ENCODE measurements around the gene DOK6.

The DOK6 gene

DNA sequence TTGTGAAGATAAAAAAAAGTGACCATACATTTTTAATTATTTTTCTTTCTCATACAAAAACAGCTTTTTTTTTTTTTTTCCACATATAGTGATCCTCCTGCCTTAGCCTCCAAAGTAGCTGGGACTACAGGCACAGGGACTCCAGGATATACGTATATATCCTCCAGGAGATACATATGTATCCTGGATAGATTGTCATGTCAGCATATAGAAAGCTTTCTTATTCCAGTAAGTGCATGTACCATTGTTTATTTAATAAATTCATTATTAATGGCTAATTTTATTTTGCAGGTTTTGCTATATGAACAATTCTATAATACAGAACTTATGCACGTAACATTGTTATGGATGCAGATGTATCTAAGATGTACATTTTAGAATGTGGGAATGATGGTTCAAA lies 138.7 kb downstream of the DOK6 start:
- no peak for DNase-seq (ENCODE audit: low spot score)

DNA sequence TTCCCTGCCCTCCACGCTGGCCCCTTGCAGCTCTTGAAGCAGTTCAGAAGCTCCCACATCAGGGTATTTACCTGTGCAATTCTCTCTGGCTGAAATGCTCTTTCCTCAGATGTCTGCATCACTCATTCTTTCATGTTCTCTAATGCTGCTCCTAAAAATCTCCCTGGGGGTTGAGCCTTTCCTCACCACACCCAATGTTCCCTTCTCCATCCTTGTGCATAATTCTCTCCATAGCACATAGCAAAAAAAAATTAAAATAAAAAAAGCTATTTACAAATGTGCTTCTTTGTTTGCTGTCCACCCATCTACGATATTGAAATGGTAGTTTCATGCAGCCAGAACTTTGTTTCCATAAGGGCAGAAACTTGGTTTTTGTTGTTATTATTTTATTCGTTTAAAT lies 155.5 kb downstream of the DOK6 start:
- DNase-seq (ENCODE audit: low spot score): no peak

DNA sequence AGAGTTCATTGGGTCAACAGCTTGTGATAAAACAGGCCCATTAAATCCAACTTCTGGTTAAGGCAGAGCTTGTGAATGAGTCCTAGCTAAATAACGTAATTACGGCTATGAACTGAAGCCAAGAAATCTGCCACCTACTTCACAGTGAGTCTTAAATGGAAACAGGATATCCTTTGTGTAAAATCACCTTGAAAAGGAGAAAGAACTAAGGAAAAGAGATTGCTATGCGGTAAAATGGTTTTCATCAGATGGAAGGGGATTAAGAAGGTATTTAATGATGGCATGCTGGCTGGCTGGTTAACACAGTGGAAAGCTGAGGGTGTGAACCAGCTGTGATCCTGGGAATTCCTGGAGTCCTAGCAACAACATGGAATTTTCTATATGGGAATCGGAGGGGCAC lies 156.6 kb downstream of the DOK6 start:
- no peak for DNase-seq (ENCODE audit: low spot score)

DNA sequence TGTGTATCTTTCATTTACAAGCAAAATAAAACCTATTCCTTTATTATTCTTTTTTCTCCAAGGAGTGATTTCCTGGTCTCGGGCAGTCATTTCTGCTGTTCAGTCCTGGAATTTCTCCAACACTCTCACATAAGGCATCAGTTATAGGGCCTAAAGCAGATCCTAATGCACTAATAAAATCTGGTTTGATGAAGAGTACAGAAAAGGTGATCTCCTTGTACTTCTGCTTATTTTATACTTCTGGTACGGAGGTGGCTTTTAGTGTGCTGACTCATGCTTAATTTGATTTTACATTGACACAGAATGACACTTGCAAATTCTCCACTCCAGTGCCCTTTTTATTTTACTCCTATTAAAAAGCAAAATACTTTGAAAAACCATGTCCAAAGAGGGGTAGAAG lies 157.4 kb downstream of the DOK6 start:
- DNase-seq (ENCODE audit: low spot score): no peak

DNA sequence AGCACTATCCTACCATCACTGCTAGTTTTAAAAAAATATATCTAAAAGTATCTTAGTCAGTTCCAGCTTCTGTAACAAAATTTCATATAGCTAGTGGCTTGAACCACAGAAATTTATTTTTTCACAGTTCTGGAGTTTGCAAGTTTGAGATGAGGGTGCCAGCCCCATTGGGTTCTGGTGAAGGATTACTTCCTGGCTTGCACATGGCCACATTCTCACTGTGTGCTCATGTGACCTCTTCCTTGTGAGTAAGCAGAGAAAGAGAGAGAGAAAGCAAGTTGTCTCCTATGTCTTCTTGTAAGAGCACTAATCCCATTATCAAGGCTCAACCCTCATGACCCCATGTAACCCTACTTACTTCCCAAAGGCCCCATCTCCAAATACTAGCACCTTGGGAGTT lies 158.9 kb downstream of the DOK6 start:
- no peak for DNase-seq (ENCODE audit: low spot score)

DNA sequence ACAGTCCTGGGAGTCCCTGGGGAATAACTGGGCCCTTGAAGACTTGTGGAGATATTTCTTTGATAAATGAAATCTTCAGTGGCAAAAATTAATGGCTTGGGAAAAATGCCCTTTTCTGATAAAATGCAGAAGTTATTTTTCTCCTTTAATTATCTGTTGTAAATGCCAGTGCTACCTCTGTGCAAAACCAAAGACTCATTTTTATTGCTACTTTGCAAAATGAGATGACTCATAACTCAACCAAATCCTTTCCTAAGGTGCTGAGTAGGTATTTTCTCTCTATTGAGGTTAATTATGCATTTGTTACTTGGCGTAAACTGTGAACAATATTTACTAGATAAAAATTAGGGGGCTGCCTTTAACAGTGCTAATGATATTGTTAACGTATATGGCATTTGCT lies 163.9 kb downstream of the DOK6 start:
- DNase-seq (ENCODE audit: low spot score): no peak

DNA sequence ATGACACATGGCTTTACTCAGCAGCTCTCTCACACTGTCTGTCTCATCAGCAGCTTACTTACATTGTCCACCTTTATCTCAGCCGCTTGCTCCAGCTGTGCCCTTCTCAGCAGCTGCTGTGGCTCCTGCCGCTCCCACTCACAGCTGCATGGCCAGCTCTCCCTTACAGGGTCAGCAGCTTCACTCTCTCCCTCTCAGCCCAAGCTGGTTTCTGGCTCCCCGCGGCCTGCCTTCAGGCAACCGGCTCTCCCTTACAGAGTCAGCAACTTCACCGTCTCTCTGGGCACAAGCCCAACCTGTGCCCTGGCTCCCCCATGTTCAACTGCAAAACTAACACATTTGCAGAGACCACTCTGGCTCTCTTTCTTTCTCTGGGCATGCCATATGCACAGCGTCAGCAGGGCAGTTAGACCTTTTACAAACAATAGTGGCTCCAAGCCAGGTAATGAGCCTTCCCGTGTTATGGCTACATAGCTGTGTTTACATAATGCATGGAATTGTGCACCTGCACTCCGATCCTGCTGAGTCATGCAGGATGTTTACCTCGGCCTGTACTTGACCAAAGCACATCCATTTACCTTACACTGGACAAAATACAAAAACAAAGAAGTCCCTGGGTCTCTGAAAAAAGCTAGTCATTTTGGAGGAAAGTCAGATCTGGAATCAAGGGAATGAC lies 167.3 kb downstream of the DOK6 start:
- no peak for DNase-seq (ENCODE audit: low spot score)

DNA sequence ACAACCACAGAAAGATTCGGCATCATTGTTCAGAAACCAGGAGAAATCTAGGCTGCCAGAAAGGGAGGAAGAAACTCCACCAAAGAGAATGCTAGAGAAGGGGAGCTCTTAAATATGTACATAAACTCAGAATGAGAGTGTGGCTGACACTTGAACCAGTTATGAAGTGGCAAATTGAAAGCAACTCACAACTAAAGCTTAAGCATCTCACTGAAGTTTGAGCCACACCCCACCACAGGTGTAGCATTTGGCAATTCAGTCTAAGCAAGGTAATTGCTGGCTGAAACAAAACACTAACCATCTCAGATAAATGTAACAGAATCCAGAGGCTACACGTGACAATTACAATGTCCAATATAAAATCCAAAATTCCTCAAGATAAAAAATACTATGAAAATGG lies 168.4 kb downstream of the DOK6 start:
- no peak for DNase-seq (ENCODE audit: low spot score)

DNA sequence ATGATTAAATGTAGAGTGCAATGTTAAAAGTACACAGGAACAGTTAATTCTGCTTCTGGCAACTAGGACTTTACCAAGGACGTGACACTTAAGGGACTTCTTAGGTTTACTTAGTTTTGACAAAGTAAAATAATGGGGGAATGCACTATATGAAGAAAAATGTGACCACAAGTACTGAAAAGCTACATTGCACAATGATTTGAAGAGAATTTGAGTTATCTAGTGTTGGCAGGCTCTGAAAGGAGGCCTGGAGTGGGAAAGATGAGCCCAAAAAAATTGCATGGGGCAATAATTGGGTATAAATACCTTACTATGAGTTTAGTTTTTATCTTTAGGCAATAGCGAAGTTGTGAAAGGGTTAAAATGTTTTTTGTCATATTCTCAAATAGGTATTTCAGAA lies 173.7 kb downstream of the DOK6 start:
- peak; percentile 16 for DNase-seq (ENCODE audit: low spot score)

DNA sequence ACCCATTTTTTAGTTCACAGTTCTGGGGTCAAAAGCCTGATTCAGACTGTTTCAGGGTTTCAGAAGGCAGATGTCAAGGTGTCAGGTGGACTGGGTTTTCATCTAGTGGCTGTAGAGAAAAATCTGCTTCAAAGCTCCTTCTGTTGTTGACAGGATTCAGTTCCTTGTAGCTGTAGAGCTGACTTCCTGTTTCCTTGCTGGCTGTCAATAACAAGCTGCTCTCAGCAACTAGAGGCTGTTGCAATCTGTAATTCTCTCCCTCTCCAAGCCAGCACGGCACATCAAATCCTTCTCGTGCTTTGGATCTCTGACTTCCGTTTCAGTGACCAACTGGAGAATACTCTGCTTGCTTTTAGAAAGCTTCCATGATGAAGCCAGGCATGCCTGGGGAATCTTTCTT lies 179.4 kb downstream of the DOK6 start:
- peak; percentile 33 for DNase-seq (ENCODE audit: low spot score)

DNA sequence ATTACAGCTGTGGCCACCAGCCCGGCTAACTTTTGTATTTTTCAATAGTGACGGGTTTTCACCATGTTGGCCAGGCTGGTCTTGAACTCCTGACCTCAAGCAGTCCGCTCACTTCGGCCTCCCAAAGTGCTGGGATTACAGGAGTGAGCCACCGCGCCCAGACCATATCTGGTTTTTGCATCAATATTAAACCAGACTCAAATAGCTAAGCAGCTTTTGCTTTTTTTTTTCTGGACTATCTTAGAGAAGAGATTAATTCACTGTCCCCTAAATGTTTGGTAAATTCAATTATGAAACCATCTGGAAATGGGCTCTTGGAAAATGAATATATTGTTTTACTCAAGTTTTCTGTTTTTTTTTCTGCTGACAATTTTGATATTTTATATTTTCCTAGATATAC lies 183.7 kb downstream of the DOK6 start:
- no peak for DNase-seq (ENCODE audit: low spot score)

DNA sequence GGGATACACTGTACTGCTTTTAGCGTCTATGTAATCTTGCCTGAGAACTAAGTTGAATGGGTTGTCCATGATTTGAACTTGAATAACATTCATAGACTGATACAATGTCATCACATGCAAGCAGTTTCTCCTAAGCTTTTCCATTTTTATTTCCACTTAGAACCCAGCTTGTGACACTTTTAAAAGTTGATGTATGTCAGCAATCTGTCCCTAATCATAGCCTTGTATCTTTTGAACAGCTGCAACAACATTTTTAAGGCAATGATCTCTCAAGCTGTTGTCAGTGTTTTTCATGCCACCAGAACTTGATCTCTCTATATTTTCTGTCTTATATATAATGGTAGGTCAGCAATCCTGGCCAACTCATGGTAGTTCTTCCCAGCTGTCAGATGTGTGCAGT lies 185.0 kb downstream of the DOK6 start:
- DNase-seq (ENCODE audit: low spot score): no peak

DNA sequence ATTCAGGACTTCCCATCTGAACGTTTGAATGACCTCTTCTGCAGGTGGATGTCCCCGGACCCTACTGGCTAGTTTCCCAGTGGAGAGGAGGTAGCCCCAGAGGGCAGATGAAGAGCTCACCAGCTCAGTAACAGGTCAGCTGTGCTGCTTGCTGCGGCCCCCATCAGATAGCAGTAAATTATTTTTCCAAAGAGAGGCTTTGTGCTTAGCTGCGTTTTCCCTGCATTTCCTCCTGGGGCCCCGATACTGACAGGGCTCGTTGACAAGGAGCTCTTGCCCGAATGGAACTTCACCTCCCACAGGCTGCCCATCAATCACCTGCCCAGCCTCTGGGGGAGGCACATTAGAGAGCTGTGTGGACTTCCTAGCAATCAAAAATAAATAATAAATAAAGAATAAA lies 185.8 kb downstream of the DOK6 start:
- DNase-seq (ENCODE audit: low spot score): no peak

DNA sequence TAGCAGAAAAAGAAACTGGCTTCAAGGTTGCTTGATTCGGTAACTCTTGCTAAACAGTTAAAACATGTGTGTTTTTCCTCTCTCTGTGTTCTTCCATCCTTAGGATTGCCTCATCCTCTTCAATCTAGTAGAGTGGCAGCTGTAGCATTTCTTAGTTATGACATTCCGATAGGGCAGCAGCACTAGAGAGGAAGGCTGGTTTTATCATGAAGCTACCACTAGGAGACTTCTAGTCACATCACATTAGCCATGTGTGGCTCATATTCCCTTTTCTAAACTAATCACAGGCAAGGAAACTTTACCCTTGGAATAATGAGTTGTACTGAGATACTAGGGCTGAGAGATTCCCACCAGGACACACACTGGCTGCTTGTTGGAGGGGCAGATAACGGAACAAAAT lies 187.6 kb downstream of the DOK6 start:
- DNase-seq (ENCODE audit: low spot score): no peak

DNA sequence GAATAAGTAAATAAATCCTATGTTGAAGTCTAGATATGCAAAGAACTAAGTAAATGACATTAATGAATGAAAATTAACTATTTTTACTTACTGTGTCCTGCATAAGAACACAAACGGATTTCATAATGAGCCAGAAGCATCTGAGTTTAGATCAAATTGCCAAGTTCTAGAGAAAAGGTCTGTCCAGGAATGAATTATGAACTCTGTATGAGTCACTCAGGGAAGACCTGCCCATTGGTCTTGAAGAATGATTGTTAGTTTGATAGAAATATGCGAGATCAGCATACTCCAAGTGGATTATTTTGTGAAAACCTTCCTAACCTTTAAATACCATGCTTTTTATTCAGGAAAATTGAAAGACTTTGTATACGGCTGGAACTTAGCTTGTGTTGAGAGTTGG lies 189.5 kb downstream of the DOK6 start:
- DNase-seq (ENCODE audit: low spot score): no peak

DNA sequence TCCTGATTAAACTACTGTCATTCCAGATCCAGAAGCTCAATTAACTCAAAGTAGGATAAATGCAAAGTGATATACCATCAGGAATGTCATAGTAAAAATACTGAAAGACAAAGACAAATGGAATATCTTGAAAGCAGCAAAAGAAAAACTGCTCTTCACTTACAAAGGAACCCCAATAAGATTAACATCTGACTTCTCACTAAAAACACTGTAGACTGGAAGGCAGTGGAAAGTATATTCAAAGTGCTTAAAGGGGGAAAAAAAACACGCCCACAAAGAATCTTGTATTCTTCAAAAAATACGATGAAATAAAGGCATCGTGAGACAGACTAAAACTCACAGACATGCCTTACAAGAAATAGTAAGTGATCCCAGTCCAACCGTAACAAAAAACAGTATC lies 195.7 kb downstream of the DOK6 start:
- no peak for DNase-seq (ENCODE audit: low spot score)

DNA sequence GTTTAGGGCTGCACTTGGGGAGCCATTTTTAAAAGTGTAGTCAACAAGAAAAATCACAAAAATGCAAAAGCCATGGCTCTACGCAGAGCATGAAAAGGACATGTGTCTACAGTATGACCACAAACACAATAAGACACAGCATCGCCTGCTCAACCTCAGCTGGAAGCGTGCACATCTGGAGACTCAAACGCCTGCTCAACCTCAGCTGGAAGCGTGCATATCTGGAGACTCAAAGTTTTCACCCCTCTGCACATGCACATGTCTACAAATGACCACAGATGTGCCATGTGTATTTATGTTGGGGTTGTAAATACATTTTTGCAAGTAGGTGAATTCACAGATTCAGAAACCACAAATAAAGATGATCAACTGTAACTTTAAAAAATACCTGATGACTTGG lies 196.9 kb downstream of the DOK6 start:
- DNase-seq (ENCODE audit: low spot score): no peak

DNA sequence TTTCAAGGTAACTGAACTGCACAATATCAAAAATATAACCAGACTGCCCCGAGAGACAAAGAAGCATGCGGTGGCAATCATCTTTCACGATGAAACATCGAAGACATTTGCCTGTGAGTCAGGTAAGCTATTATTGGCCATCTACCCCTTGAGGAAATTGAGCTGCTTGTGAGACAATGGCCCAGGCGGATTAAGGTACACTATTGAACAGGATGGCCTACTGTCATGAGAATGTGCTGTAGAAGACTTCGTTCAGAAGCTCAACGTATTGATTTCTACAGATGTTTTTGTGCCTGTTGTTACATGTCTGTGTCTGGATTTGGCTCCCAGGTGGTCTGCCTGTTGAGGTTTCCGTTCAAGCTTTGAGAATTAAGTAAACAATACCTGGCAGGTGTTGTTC lies 198.7 kb downstream of the DOK6 start:
- DNase-seq (ENCODE audit: low spot score): no peak

DNA sequence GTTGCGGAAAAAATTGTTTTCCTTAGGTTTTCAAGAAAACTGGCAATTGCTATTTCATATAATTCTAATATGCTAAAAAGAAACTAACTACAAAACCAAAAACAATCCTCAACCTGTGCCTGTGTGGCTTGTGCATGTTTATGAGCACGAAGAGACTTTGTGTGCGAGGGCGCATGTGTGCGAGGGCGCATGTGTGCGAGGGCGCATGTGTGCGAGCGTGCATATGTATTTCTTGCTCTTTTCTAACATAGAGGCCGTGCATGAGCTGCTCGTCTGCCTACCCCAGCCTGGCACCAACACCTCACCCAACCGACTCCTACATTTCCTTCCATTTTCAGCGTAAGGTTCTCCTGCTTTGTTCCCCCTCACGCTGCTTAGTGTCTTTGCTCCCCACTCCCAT lies 211.6 kb downstream of the DOK6 start:
- no peak for DNase-seq (ENCODE audit: low spot score)

DNA sequence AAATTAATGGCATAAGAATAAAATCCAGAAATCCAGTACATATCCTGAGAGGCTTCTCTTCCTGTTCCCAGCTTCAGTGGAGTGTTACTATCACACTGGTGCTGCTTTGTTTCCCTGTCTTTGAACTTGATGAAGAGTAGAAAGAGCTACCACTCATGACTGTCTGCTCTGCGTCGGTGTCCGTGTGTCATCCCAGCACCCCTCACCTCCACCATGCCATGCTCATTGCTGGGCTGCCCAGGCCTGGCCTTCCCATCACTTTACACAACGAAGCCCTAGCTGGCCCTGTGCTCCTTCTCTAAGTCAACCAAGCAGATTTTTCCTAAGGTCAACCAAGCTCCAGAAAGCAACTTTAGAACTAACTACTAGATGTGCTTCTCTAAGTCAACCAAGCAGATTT lies 215.4 kb downstream of the DOK6 start:
- no peak for DNase-seq (ENCODE audit: low spot score)

DNA sequence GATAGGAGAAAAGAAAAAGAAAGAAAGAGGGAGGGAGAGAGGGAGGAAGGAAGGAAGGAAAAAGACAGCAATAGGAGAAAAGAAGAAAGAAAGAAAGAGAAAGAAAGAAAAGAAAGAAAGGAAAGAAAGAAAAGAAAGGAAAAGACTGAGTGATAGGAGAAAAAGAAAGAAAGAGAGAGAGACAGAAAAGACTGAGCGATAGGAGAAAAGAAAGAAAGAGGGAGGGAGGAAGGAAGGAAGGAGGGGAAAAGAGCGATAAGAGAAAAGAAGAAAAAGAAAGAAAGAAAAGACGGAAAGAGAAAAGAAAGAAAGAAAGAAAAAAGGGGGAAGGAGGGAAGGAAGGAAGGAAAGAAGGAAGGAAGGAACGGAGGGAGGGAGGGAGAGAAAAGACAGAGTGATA lies 216.7 kb downstream of the DOK6 start:
- no peak for DNase-seq (ENCODE audit: low spot score)

DNA sequence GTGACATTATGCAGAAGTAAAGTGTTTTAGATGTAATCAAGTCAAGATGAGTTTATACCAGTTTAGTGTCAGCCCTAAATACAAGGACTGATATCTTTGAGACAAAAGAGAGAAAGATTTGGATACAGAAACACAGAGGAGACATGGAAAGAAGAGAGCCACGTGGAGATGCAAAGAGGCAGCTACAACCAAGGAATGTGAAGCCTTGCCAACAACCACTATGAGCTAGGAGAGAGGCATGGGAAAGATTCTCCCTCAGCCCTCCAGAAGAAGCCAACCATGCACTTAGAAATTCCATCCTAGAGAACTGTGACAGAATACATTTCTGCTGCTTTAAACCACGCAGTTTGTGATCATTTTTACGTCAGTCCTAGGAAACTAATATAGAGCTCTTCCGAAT lies 217.2 kb downstream of the DOK6 start:
- DNase-seq (ENCODE audit: low spot score): peak; percentile 65

DNA sequence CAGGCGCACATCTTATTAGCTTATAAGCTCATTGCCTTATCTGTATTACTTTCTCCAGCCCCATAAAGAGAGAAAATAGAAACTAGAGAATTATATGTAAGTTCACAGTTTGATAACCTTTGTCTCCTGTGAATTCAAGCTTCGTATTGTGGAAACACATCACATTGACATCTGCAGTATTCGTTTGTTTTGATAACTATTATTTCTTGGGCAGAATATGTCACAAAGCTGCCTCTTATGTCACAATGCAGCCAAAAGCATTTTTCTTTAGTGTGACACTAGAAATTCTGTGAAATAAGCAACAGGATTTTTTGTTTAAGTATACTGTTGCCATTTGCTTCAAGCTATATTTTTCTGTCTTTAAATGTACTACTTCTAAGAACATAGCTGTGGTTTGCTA lies 221.5 kb downstream of the DOK6 start:
- no peak for DNase-seq (ENCODE audit: low spot score)

DNA sequence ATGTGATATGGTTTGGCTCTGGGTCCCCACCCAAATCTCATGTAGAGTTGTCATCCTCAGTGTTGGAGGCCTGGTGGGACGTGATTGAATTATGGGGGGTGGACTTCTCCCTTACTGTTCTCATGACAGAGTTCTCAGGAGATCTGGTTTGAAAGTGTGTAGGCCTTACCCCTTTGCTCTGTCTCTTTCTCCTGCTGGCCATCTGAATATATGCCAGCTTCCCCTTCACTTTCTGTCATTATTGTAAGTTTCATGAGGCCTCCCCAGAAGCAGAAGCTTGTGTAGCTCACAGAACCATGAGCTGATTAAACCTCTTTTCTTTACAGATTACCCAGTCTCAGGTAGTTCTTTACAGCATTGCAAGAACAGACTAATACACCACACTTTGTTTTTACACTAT lies 222.3 kb downstream of the DOK6 start:
- DNase-seq (ENCODE audit: low spot score): no peak

DNA sequence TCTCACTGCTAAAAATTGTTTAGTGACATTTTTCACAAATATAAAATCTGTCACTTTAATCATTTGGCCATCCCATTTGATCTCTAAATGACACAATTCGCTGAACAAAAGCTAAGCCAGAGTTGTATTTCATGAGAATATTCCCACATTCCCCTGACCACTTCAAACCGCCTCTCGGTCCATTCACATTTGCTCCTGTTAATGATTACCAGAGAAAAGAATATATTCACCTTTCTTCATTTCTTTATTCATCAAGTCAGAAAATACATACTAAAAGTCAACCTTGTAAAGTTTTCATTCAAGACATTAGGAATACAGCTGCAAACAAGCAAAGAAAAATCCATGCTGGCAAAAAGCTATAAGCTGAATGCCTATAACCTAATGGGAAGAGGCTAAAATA lies 225.5 kb downstream of the DOK6 start:
- DNase-seq (ENCODE audit: low spot score): no peak

All from GM03348 (cell line).